Fibroblast of lung (primary cell): Measurements from ENCODE around the gene GDAP2. TPM values are rescaled to one million over a fixed set of nuclear protein-coding genes. Genes with fewer than 3 reads are reported as not detected.

Experiments used
- DNase-seq, 2 donors: peaks; one replicate each; pipeline versions ENCODE4 v3.0.0 to v3.0.0-alpha.2; 2010; ENCODE audit warnings: low read depth in 2 of 2
- H2AFZ ChIP-seq: 2 replicates; pipeline ENCODE4 v1.5.1; 2012; ENCODE audit warnings: low read length, control low read depth, inconsistent platforms
- H3K27ac ChIP-seq: 2 replicates; pipeline ENCODE4 v1.5.1; 2011; ENCODE audit warnings: low read length, control low read depth; ENCODE audit not compliant: insufficient read depth
- H3K27me3 ChIP-seq: 2 replicates; pipeline ENCODE4 v1.5.1; 2011; ENCODE audit warnings: mild to moderate bottlenecking, low read length; ENCODE audit not compliant: control insufficient read depth, insufficient read depth
- H3K36me3 ChIP-seq: 2 replicates; pipeline ENCODE4 v1.5.1; 2011; ENCODE audit warnings: low read length; ENCODE audit not compliant: control insufficient read depth, insufficient read depth
- H3K4me1 ChIP-seq: 2 replicates; pipeline ENCODE4 v1.5.1; 2011; ENCODE audit warnings: low read length; ENCODE audit not compliant: control insufficient read depth, insufficient read depth; ENCODE audit errors: extremely low read depth
- H3K4me2 ChIP-seq: 2 replicates; pipeline ENCODE4 v1.5.1; 2011; ENCODE audit warnings: low read length, control low read depth; ENCODE audit not compliant: insufficient read depth; ENCODE audit errors: extremely low read depth
- H3K4me3 ChIP-seq, 4 experiments: fragments of 200-600 bp in 1 of 4; sonication (generic) in 1 of 4; replicated peaks in 1 of 4; 2 replicates each; pipeline ENCODE4 v1.5.1; 2011 to 2016; ENCODE audit warnings: low read length in 4 of 4, low read depth in 3 of 4, mild to moderate bottlenecking in 3 of 4, control low read depth in 2 of 4, inconsistent platforms in 1 of 4, mixed read lengths in 1 of 4; ENCODE audit not compliant: insufficient read depth in 1 of 4; ENCODE audit errors: control extremely low read depth in 1 of 4
- H3K79me2 ChIP-seq: 2 replicates; pipeline ENCODE4 v1.5.1; 2012; ENCODE audit warnings: mild to moderate bottlenecking, low read length, inconsistent platforms; ENCODE audit not compliant: control insufficient read depth, insufficient read depth
- H3K9ac ChIP-seq: 2 replicates; pipeline ENCODE4 v1.5.1; 2011; ENCODE audit warnings: mild to moderate bottlenecking, low read length, control low read depth; ENCODE audit not compliant: insufficient read depth
- H3K9me3 ChIP-seq: 2 replicates; pipeline ENCODE4 v1.5.1; 2012; ENCODE audit warnings: low read depth, low read length; ENCODE audit not compliant: control insufficient read depth, insufficient read depth
- H4K20me1 ChIP-seq: 2 replicates; pipeline ENCODE4 v1.5.1; 2011; ENCODE audit warnings: low read length; ENCODE audit not compliant: control insufficient read depth, insufficient read depth; ENCODE audit errors: extremely low read depth
- CTCF ChIP-seq, 2 donors: IDR thresholded peaks in 1 of 2; conservative IDR thresholded peaks in 1 of 2; 1 replicate in 1 of 2; 2 replicates in 1 of 2; pipeline ENCODE4 v1.5.1; 2011 to 2012; ENCODE audit warnings: low read length in 2 of 2, control low read depth in 1 of 2, inconsistent platforms in 1 of 2, low read depth in 1 of 2, mild to moderate bottlenecking in 1 of 2
- EZH2 ChIP-seq: IDR thresholded peaks from 2 replicates; pipeline ENCODE4 v1.5.1; 2012; ENCODE audit warnings: low read length, control low read depth, mild to moderate bottlenecking; ENCODE audit errors: missing control alignments
- polyA plus RNA-seq, 2 donors: library from polyadenylated mRNA; depleted of rRNA in 1 of 2; stranded (reverse) in 1 of 2; unstranded in 1 of 2; fragments of >200 nt; gene quantifications; 2 replicates each; pipeline ENCODE4 v1.2.1, GENCODE V29; 2011 to 2012; ENCODE audit warnings: missing spikeins in 1 of 2
- total RNA-seq: library from RNA; depleted of rRNA; stranded (reverse); fragments of >200 nt; gene quantifications from 2 replicates; pipeline ENCODE4 v1.2.1, GENCODE V29; 2014

The GDAP2 gene
- total and polyA plus RNA-seq, 2 donors (not counting 1 experiment from before 2014, with no cell fraction given) = 16.2 to 29.7 TPM

- Histone ChIP-seq H3K27ac (no peak overlapping the region), H3K9me3 (no peaks in the 10 kb centered on the region), H3K4me2 (no peak overlapping the region), H3K36me3 (peaks cover 5% of the 10 kb centered on the region), H3K27me3 (no peaks in the 10 kb centered on the region), H3K4me3 (no peak overlapping the region), H2AFZ (no peak overlapping the region), H3K79me2 (no peaks in the 10 kb centered on the region), H4K20me1 (no peaks in the 10 kb centered on the region), H3K4me1 (no peaks in the 10 kb centered on the region), H3K9ac (no peak overlapping the region)
- TF ChIP-seq CTCF (conservative IDR thresholded peaks at IDR 0.05 in 1 of 2, IDR thresholded peaks at IDR 0.05 in 1 of 2; ENCODE audit: low read depth in 1 of 2, low read length in 2 of 2) (no peak), EZH2 (no peak)
- no peak for DNase-seq
These were observed 23.0 kb upstream of the GDAP2 start for GRCh38 chr1:117952386-117952785.

- Histone ChIP-seq H4K20me1 (no peaks in the 10 kb centered on the region), H3K9me3 (no peaks in the 10 kb centered on the region), H3K4me2 (no peak overlapping the region), H2AFZ (no peak overlapping the region), H3K27me3 (no peaks in the 10 kb centered on the region), H3K4me1 (no peaks in the 10 kb centered on the region), H3K4me3 (no peak overlapping the region), H3K9ac (no peak overlapping the region), H3K27ac (no peak overlapping the region), H3K36me3 (peaks cover 15% of the 10 kb centered on the region), H3K79me2 (no peaks in the 10 kb centered on the region)
- DNase-seq = peak; percentile 8 to 40
- no peak for TF ChIP-seq EZH2
These were observed 12.9 kb upstream of the GDAP2 start for GRCh38 chr1:117942293-117942692.

GRCh38 chr1:117933769-117934168 is 4.3 kb upstream of the GDAP2 start:
- H4K20me1 ChIP-seq = no peaks in the 10 kb centered on the region
- H3K36me3 ChIP-seq = peaks cover 5% of the 10 kb centered on the region
- no peaks in the 10 kb centered on the region for H3K9me3 ChIP-seq
- H3K27ac ChIP-seq = no peak overlapping the region
- H3K4me3 ChIP-seq = no peak overlapping the region
- no peak for DNase-seq
- TF ChIP-seq EZH2 = no peak
- TF ChIP-seq CTCF (conservative IDR thresholded peaks at IDR 0.05 in 1 of 2, IDR thresholded peaks at IDR 0.05 in 1 of 2; ENCODE audit: low read depth in 1 of 2, low read length in 2 of 2) = no peak
- H3K4me2 ChIP-seq = no peak overlapping the region
- H3K27me3 ChIP-seq = no peaks in the 10 kb centered on the region
- no peak overlapping the region for H3K9ac ChIP-seq
- H2AFZ ChIP-seq = no peak overlapping the region
- H3K79me2 ChIP-seq = peaks cover 41% of the 10 kb centered on the region
- H3K4me1 ChIP-seq = no peaks in the 10 kb centered on the region
